Measurements from ENCODE around the gene PTP4A2.

PTP4A2 gene

GRCh38 chr1:31938184-31938975 is at the start of gene PTP4A2:
Gene PTP4A2, minus strand, starts transcription at chr1:31938368. Its CDS starts 19,303 bp downstream, at chr1:31919065.
- peak; percentile 64 for DNase-seq

GRCh38 chr1:31987135-31987619 is 49.0 kb upstream of the PTP4A2 start:
- DNase-seq: no peak

- no peak for DNase-seq
These were observed 47.3 kb upstream of the PTP4A2 start for GRCh38 chr1:31985430-31985829.

GRCh38 chr1:31984419-31985347 is 46.5 kb upstream of the PTP4A2 start:
- no peak for DNase-seq

- no peak for DNase-seq
These were observed 43.8 kb upstream of the PTP4A2 start for GRCh38 chr1:31981972-31982371.

GRCh38 chr1:31981456-31981839 is 43.3 kb upstream of the PTP4A2 start:
- no peak for DNase-seq

GRCh38 chr1:31980835-31981455 is 42.8 kb upstream of the PTP4A2 start:
- no peak for DNase-seq

- no peak for DNase-seq
These were observed 40.8 kb upstream of the PTP4A2 start for GRCh38 chr1:31978843-31979400.

GRCh38 chr1:31977385-31978131 is 39.4 kb upstream of the PTP4A2 start:
- no peak for DNase-seq

GRCh38 chr1:31976401-31976800 is 38.2 kb upstream of the PTP4A2 start:
- no peak for DNase-seq

GRCh38 chr1:31970873-31971272 is 32.7 kb upstream of the PTP4A2 start:
- no peak for DNase-seq

GRCh38 chr1:31961536-31961935 is 23.4 kb upstream of the PTP4A2 start:
- no peak for DNase-seq

- no peak for DNase-seq
These were observed 21.6 kb upstream of the PTP4A2 start for GRCh38 chr1:31959521-31960340.

- DNase-seq: no peak
These were observed 19.8 kb upstream of the PTP4A2 start for GRCh38 chr1:31957701-31958674.

GRCh38 chr1:31955917-31956736 is 18.0 kb upstream of the PTP4A2 start:
- no peak for DNase-seq

GRCh38 chr1:31954607-31955283 is 16.6 kb upstream of the PTP4A2 start:
- DNase-seq: no peak

GRCh38 chr1:31952825-31953220 is 14.7 kb upstream of the PTP4A2 start:
- no peak for DNase-seq

- DNase-seq: no peak
These were observed 13.1 kb upstream of the PTP4A2 start for GRCh38 chr1:31951276-31951675.
